Neural progenitor cell (in vitro differentiated cells): Measurements from ENCODE around the gene LMF1. TPM values are rescaled to one million over a fixed set of nuclear protein-coding genes. Genes with fewer than 3 reads are reported as not detected.

ENCODE experiments used
- DNase-seq: peaks from one replicate; pipeline ENCODE4 v3.0.0-alpha.2; 2016; ENCODE audit warnings: low spot score
- H2AFZ ChIP-seq: fragments of 200-600 bp; sonication (generic); replicated peaks from 2 replicates; pipeline ENCODE4 v1.6.1; 2016; ENCODE audit warnings: antibody characterized with exemption
- H3F3A ChIP-seq: fragments of 200-600 bp; sonication (generic); 2 replicates; pipeline ENCODE4 v1.6.1; 2016; ENCODE audit warnings: antibody characterized with exemption, low read depth
- H3K27ac ChIP-seq: fragments of 200-600 bp; sonication (generic); 2 replicates; pipeline ENCODE4 v1.5.1; 2016; ENCODE audit warnings: mild to moderate bottlenecking
- H3K27me3 ChIP-seq: fragments of 200-600 bp; sonication (generic); 2 replicates; pipeline ENCODE4 v1.6.1; 2016; ENCODE audit warnings: mild to moderate bottlenecking, moderate library complexity
- H3K36me3 ChIP-seq: fragments of 200-600 bp; sonication (generic); 2 replicates; pipeline ENCODE4 v1.5.1; 2016
- H3K4me1 ChIP-seq: fragments of 200-600 bp; sonication (generic); 2 replicates; pipeline ENCODE4 v1.6.1; 2016; ENCODE audit warnings: mixed run types
- H3K4me2 ChIP-seq: fragments of 200-600 bp; sonication (generic); 2 replicates; pipeline ENCODE4 v1.6.1; 2016
- H3K4me3 ChIP-seq: fragments of 200-600 bp; sonication (generic); 2 replicates; pipeline ENCODE4 v1.5.1; 2016
- H3K79me2 ChIP-seq: fragments of 200-600 bp; sonication (generic); 2 replicates; pipeline ENCODE4 v1.6.1; 2016; ENCODE audit warnings: low read depth
- H3K9ac ChIP-seq: fragments of 200-600 bp; sonication (generic); 2 replicates; pipeline ENCODE4 v1.6.1; 2016
- H3K9me3 ChIP-seq: fragments of 200-600 bp; sonication (generic); 2 replicates; pipeline ENCODE4 v1.5.1; 2016; ENCODE audit warnings: low read depth
- H4K20me1 ChIP-seq: fragments of 200-600 bp; sonication (generic); 2 replicates; pipeline ENCODE4 v1.6.1; 2016; ENCODE audit warnings: low read depth
- H3K27ac Mint-ChIP-seq: 3 replicates; pipeline ENCODE4 v1.8.0; 2021; ENCODE audit warnings: mixed read lengths
- H3K27me3 Mint-ChIP-seq: 2 replicates; pipeline ENCODE4 v1.8.0; 2022; ENCODE audit warnings: low read depth, mild to moderate bottlenecking, inconsistent platforms, moderate library complexity, mixed read lengths; ENCODE audit not compliant: insufficient read depth
- H3K36me3 Mint-ChIP-seq: 3 replicates; pipeline ENCODE4 v1.8.0; 2021; ENCODE audit warnings: mixed read lengths
- H3K4me1 Mint-ChIP-seq: 3 replicates; pipeline ENCODE4 v1.8.0; 2021; ENCODE audit warnings: mixed read lengths
- H3K4me3 Mint-ChIP-seq: 3 replicates; pipeline ENCODE4 v1.8.0; 2021; ENCODE audit warnings: mild to moderate bottlenecking, moderate library complexity, mixed read lengths
- H3K9me3 Mint-ChIP-seq: 3 replicates; pipeline ENCODE4 v1.8.0; 2020; ENCODE audit warnings: mixed read lengths
- EZH2 ChIP-seq: fragments of 200-600 bp; sonication (generic); IDR thresholded peaks from 2 replicates; pipeline ENCODE4 v1.6.1; 2017; ENCODE audit warnings: antibody characterized with exemption, mild to moderate bottlenecking, moderate library complexity
- EZH2phosphoT487 ChIP-seq: fragments of 200-600 bp; sonication (generic); IDR thresholded peaks from 2 replicates; pipeline ENCODE4 v1.6.1; 2017; ENCODE audit warnings: antibody characterized with exemption
- total RNA-seq: library from RNA; depleted of rRNA; stranded (reverse); fragments of >200 nt; gene quantifications from 2 replicates; pipeline ENCODE4 v1.2.3, GENCODE V29; 2015; ENCODE audit warnings: low replicate concordance
- TF ChIP-seq, protein P1 (sequence below): fragments of 200-600 bp; sonication (generic); IDR thresholded peaks from 2 replicates; pipeline ENCODE4 v1.5.1; 2017; ENCODE audit warnings: antibody characterized with exemption, mild to moderate bottlenecking

Gene LMF1
- total RNA-seq, 1 donor from 2014 or later = 3.4 TPM

DNA sequence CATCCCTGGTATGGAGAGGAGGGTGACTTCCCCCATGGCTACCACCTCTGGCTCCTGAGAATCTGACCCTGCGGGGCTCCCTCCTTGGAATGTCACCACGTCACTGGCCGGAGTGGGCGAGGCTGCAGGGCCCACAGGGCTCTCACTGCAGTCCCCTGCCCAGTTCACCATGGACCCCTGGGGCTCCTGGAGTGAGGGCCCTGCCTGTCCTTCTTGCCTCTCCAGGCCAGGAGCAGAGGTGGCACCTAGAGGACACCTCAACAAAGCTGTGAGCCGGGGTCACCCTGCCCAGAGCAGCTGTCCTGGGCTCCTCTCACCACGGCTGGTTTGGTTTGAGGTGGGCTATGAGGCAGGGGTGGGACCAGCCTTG is 102.4 kb downstream of the LMF1 start:
- Mint-ChIP-seq H3K4me3 (no peak overlapping the region), H3K27me3 (peaks cover 2% of the 10 kb centered on the region), H3K36me3 (peaks cover 5% of the 10 kb centered on the region), H3K4me1 (no peaks in the 10 kb centered on the region), H3K27ac (no peak overlapping the region), H3K9me3 (no peaks in the 10 kb centered on the region)
- H3K4me3 ChIP-seq = no peak overlapping the region
- H4K20me1 ChIP-seq = no peaks in the 10 kb centered on the region
- no peaks in the 10 kb centered on the region for H3K79me2 ChIP-seq
- H3K27me3 ChIP-seq = no peaks in the 10 kb centered on the region
- H3F3A ChIP-seq = no peaks in the 10 kb centered on the region
- H3K9ac ChIP-seq = no peak overlapping the region
- H3K36me3 ChIP-seq = no peaks in the 10 kb centered on the region
- DNase-seq = no peak
- no peaks in the 10 kb centered on the region for H3K9me3 ChIP-seq
- no peaks in the 10 kb centered on the region for H3K4me1 ChIP-seq
- TF ChIP-seq, protein P1, sequence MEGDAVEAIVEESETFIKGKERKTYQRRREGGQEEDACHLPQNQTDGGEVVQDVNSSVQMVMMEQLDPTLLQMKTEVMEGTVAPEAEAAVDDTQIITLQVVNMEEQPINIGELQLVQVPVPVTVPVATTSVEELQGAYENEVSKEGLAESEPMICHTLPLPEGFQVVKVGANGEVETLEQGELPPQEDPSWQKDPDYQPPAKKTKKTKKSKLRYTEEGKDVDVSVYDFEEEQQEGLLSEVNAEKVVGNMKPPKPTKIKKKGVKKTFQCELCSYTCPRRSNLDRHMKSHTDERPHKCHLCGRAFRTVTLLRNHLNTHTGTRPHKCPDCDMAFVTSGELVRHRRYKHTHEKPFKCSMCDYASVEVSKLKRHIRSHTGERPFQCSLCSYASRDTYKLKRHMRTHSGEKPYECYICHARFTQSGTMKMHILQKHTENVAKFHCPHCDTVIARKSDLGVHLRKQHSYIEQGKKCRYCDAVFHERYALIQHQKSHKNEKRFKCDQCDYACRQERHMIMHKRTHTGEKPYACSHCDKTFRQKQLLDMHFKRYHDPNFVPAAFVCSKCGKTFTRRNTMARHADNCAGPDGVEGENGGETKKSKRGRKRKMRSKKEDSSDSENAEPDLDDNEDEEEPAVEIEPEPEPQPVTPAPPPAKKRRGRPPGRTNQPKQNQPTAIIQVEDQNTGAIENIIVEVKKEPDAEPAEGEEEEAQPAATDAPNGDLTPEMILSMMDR = no peak
- TF ChIP-seq EZH2phosphoT487 = no peak
- TF ChIP-seq EZH2 = no peak
- H2AFZ ChIP-seq = no peak overlapping the region
- H3K4me2 ChIP-seq = no peak overlapping the region
- H3K27ac ChIP-seq = no peak overlapping the region

DNA sequence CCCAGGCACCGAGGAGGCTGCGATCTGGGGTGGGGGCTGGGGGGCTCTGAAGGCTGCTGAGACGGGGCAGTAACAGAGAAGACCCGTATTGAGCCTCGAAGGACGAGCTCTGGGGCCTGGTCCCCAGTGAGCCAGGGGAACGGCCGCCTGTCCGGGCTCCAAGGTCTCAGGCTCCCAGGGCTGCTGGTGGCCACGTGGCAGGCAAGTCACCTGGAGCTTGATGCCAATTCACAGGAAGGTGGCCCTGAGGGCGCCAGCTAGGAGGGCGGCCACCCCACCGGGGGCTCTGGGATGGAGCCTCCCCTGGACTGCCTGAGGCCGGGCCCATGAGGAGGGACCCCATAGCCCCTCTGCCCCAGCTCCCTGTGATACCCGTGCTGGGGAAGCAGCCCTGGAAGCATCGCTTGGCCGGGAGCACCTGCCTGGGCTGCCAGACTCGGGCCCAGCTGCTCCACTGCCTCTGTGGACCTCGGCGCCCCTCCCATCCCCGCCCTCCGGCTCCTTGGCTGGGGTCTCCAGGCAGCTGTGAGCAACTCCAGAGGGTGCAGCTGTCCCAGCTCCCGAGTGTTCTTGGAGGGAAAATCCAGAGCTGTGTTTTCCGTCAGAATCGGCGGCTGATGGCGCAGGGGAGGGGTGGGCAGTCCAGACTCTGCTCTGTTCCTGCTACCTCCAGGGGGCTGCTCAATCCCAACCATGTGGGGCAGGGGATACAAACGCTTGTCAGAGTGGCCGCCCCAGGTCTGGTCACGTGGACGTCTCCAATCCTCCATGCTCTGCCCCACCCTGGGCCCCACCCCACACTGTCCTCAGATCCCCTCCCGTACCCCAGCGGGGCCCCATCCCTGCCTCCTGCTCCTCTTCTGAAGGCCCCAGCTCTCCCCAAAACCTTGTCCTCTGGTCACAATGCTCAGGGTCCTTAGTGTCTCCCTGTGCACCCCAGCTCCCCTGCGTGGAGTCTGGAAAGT is 103.1 kb downstream of the LMF1 start:
- no peak overlapping the region for H3K9ac ChIP-seq
- H3K4me2 ChIP-seq = no peak overlapping the region
- TF ChIP-seq EZH2 (no peak), EZH2phosphoT487 (no peak)
- TF ChIP-seq, protein P1 = no peak
- no peaks in the 10 kb centered on the region for H3F3A ChIP-seq
- H3K4me1 ChIP-seq = no peaks in the 10 kb centered on the region
- no peaks in the 10 kb centered on the region for H3K9me3 ChIP-seq
- Mint-ChIP-seq H3K36me3 (peaks cover 5% of the 10 kb centered on the region), H3K9me3 (peaks cover 2% of the 10 kb centered on the region), H3K27ac (no peak overlapping the region), H3K27me3 (peaks cover 5% of the 10 kb centered on the region), H3K4me3 (no peak overlapping the region), H3K4me1 (no peaks in the 10 kb centered on the region)
- H3K79me2 ChIP-seq = no peaks in the 10 kb centered on the region
- H4K20me1 ChIP-seq = no peaks in the 10 kb centered on the region
- H2AFZ ChIP-seq = no peak overlapping the region
- H3K27ac ChIP-seq = no peak overlapping the region
- no peaks in the 10 kb centered on the region for H3K36me3 ChIP-seq
- H3K27me3 ChIP-seq = no peaks in the 10 kb centered on the region
- DNase-seq = no peak
- no peak overlapping the region for H3K4me3 ChIP-seq

DNA sequence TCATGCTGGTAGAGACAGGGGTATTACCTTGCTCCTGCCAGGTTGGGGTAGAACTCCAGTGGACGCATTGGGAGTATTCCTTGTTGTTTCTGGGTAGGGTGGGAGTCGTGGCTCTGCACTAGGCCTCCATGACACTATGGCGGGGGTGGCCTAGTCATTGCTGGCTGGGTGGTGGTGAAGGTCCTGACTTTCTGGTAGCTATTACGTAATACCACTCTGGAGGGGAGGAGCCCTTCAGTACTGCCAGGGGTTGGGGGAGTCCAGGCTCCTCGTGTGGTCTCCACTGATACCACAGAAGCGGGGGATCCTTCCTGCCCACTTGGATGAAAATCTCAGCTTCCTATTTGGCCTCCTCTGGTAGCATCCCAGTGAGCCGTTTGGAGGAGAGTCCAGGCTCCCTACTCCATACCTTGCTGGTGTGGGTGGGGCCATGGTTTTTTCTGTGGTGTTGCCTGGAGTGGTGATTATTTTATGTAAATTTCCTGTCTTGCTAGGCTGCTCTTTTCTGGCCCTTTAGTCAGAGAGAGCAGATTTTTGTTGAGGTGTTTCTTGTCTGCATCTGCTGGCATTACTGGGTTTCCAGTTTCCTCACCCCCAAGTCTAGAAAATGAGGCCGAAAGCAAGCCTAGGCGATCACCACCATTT is 104.4 kb downstream of the LMF1 start:
- H3K4me1 Mint-ChIP-seq = no peaks in the 10 kb centered on the region
- DNase-seq = no peak
- H3K9me3 Mint-ChIP-seq = peaks cover 5% of the 10 kb centered on the region
- H2AFZ ChIP-seq = no peak overlapping the region
- H3K36me3 Mint-ChIP-seq = peaks cover 11% of the 10 kb centered on the region
- H3K27me3 ChIP-seq = no peaks in the 10 kb centered on the region
- H3K27ac Mint-ChIP-seq = no peak overlapping the region
- no peak overlapping the region for H3K9ac ChIP-seq
- no peak overlapping the region for H3K27ac ChIP-seq
- peaks cover 5% of the 10 kb centered on the region for H3K27me3 Mint-ChIP-seq
- H3K4me3 Mint-ChIP-seq = no peak overlapping the region
- H3K4me2 ChIP-seq = no peak overlapping the region
- H3F3A ChIP-seq = no peaks in the 10 kb centered on the region
- H4K20me1 ChIP-seq = no peaks in the 10 kb centered on the region
- H3K79me2 ChIP-seq = no peaks in the 10 kb centered on the region
- H3K9me3 ChIP-seq = no peaks in the 10 kb centered on the region
- no peak overlapping the region for H3K4me3 ChIP-seq
- no peaks in the 10 kb centered on the region for H3K36me3 ChIP-seq
- no peaks in the 10 kb centered on the region for H3K4me1 ChIP-seq
- no peak for TF ChIP-seq EZH2phosphoT487
- TF ChIP-seq EZH2 = no peak
